Ishikawa (cell line): ENCODE results near the gene ADSL.

ENCODE experiments used
- CEBPB ChIP-seq: IDR thresholded peaks from 2 replicates; pipeline ENCODE4 v1.6.1; 2012
- CREB1 ChIP-seq: IDR thresholded peaks from 2 replicates; pipeline ENCODE4 v1.6.1; 2012; ENCODE audit warnings: low read depth
- EGR1 ChIP-seq: IDR thresholded peaks from 2 replicates; pipeline ENCODE4 v1.6.1; 2012
- EP300 ChIP-seq: IDR thresholded peaks from 2 replicates; pipeline ENCODE4 v1.6.1; 2012; ENCODE audit warnings: borderline replicate concordance
- FOXM1 ChIP-seq: IDR thresholded peaks from 2 replicates; pipeline ENCODE4 v1.6.1; 2012; ENCODE audit warnings: low read depth, borderline replicate concordance
- NFIC ChIP-seq: IDR thresholded peaks from 2 replicates; pipeline ENCODE4 v1.6.1; 2012
- RAD21 ChIP-seq: IDR thresholded peaks from 2 replicates; pipeline ENCODE4 v1.6.1; 2012; ENCODE audit warnings: low read depth
- REST ChIP-seq: IDR thresholded peaks from 2 replicates; pipeline ENCODE4 v1.6.1; 2012; ENCODE audit warnings: low read depth, mild to moderate bottlenecking
- TAF1 ChIP-seq: IDR thresholded peaks from 2 replicates; pipeline ENCODE4 v1.6.1; 2012; ENCODE audit warnings: low read depth, mild to moderate bottlenecking
- TCF12 ChIP-seq: IDR thresholded peaks from 2 replicates; pipeline ENCODE4 v1.6.1; 2012; ENCODE audit warnings: low read depth
- TEAD4 ChIP-seq: IDR thresholded peaks from 2 replicates; pipeline ENCODE4 v1.6.1; 2012
- YY1 ChIP-seq: IDR thresholded peaks from 2 replicates; pipeline ENCODE4 v1.6.1; 2012; ENCODE audit warnings: low read depth
- ZBTB7A ChIP-seq: IDR thresholded peaks from 2 replicates; pipeline ENCODE4 v1.6.1; 2012; ENCODE audit warnings: low read depth
- TF ChIP-seq, protein P1 (sequence below): IDR thresholded peaks from 2 replicates; pipeline ENCODE4 v1.6.1; 2012
- TF ChIP-seq, protein P2 (sequence below): IDR thresholded peaks from 2 replicates; pipeline ENCODE4 v1.6.1; 2012

Gene ADSL

GRCh38 chr22:40403651-40404050 is 57.4 kb downstream of the ADSL start:
- no peak for TF ChIP-seq TAF1
- TF ChIP-seq NFIC: no peak
- TF ChIP-seq EP300: no peak
- TF ChIP-seq CEBPB: no peak
- TF ChIP-seq TCF12: no peak
- no peak for TF ChIP-seq REST
- TF ChIP-seq, protein P1, sequence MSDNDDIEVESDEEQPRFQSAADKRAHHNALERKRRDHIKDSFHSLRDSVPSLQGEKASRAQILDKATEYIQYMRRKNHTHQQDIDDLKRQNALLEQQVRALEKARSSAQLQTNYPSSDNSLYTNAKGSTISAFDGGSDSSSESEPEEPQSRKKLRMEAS: no peak

DNA sequence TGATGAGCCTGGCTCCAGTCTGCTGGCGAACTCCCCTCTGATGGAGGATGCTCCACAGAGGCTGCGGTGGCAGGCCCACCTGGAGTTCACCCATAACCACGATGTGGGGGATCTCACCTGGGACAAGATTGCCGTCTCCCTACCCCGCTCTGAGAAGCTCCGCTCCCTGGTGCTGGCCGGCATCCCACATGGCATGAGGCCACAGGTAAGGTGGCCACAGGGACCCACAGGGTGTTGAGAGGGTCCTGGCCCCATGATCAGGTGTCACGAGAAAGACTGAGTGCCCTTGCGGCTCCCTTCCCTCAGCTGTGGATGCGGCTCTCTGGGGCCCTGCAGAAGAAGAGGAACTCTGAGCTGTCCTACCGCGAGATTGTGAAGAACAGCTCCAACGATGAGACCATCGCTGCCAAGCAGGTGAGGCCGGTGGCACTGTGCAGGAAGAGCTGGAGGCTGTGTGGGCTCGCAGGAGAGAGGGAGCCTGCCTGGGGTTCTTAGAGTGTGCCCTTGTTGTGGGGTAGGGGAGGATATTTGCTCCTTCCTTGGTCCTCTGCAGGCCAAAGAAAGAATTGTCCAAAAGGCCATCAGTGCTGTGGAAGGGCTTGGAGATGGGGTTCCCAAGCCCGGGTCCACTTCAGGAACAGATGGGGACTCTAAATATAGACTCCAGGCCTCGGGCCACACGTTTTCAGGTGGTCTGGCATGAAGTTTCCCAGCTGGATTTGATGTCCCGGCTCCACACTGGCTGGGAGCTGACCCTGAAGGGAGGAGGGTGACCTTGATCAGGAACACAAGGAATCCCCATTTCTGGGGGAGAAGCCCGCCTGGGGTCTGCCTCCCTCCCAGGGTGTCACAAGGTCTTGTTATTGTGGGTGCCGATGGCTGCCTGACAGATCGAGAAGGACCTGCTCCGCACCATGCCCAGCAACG is 58.2 kb downstream of the ADSL start:
- TF ChIP-seq TAF1 (no peak), FOXM1 (no peak), REST (no peak), CREB1 (no peak), EP300 (no peak), YY1 (no peak), EGR1 (no peak), NFIC (no peak), ZBTB7A (no peak), TEAD4 (no peak), CEBPB (no peak), RAD21 (no peak), TCF12 (no peak)
- TF ChIP-seq, protein P1: no peak
- TF ChIP-seq, protein P2, sequence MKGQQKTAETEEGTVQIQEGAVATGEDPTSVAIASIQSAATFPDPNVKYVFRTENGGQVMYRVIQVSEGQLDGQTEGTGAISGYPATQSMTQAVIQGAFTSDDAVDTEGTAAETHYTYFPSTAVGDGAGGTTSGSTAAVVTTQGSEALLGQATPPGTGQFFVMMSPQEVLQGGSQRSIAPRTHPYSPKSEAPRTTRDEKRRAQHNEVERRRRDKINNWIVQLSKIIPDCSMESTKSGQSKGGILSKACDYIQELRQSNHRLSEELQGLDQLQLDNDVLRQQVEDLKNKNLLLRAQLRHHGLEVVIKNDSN: no peak

- TF ChIP-seq RAD21 (no peak), CEBPB (no peak), REST (no peak), TAF1 (no peak), EGR1 (no peak), EP300 (no peak), NFIC (no peak)
These were observed 59.1 kb downstream of the ADSL start for GRCh38 chr22:40405178-40406062.

DNA sequence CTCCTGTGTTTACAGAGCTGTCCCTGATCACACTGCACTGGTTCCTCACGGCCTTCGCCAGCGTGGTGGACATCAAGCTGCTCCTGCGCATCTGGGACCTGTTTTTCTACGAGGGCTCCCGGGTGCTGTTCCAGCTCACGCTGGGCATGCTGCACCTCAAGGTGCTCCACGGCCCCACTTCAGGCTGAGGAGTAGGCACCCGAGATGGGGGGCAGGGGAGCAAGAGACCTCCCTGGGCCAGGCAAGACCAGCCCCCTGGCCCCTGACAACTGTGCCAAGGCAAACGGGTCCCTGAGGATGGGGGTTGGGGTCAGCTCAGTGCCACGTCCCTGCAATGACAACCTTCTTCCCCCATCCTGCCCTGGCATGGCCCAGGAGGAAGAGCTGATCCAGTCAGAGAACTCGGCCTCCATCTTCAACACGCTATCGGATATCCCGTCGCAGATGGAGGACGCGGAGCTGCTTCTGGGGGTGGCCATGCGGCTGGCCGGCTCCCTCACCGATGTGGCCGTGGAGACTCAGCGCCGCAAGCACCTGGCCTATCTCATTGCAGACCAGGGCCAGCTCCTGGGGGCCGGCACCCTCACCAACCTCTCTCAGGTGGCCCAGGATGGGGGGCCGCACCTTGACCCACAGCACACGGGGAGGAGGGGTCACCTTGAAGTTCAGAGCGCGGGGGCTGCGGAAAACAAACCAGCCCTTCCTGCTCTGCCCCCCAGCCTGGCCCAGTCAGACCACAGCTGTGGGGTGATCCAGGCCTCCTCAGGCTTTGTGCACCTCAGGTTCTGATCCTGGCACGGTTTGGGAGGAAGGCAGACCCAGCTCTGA is 60.0 kb downstream of the ADSL start:
- TF ChIP-seq, protein P1: no peak
- no peak for TF ChIP-seq YY1
